Fibroblast of lung (primary cell): ENCODE measurements around the gene PARP9.

Experiments
- EZH2 ChIP-seq: IDR thresholded peaks from 2 replicates; pipeline ENCODE4 v1.5.1; 2012; ENCODE audit warnings: low read length, control low read depth, mild to moderate bottlenecking; ENCODE audit errors: missing control alignments
- TF ChIP-seq, protein P1 (sequence below), 2 donors: IDR thresholded peaks in 1 of 2; conservative IDR thresholded peaks in 1 of 2; 1 replicate in 1 of 2; 2 replicates in 1 of 2; pipeline ENCODE4 v1.5.1; 2011 to 2012; ENCODE audit warnings: low read length in 2 of 2, control low read depth in 1 of 2, inconsistent platforms in 1 of 2, low read depth in 1 of 2, mild to moderate bottlenecking in 1 of 2

DNA sequence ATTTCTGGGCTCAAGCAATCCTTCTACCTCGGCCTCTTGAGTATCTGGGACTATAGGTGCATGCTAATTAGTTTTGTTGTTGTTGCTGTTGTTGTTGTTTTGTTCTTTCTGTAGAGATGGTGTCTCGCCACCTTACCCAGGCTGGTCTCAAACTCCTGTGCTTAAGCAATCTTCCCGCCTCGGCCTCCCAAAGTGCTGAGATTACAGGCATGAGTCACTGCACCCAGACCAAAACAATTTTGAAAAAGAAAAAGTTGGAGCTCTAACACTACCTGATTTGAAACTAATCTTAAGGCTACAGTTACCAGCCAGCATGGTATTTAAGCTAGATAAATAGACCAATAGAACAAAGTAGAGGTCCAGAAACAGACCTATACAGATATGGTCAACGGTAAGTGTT is 79.1 kb downstream of the PARP9 start:
- TF ChIP-seq, protein P1, sequence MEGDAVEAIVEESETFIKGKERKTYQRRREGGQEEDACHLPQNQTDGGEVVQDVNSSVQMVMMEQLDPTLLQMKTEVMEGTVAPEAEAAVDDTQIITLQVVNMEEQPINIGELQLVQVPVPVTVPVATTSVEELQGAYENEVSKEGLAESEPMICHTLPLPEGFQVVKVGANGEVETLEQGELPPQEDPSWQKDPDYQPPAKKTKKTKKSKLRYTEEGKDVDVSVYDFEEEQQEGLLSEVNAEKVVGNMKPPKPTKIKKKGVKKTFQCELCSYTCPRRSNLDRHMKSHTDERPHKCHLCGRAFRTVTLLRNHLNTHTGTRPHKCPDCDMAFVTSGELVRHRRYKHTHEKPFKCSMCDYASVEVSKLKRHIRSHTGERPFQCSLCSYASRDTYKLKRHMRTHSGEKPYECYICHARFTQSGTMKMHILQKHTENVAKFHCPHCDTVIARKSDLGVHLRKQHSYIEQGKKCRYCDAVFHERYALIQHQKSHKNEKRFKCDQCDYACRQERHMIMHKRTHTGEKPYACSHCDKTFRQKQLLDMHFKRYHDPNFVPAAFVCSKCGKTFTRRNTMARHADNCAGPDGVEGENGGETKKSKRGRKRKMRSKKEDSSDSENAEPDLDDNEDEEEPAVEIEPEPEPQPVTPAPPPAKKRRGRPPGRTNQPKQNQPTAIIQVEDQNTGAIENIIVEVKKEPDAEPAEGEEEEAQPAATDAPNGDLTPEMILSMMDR (conservative IDR thresholded peaks at IDR 0.05 in 1 of 2, IDR thresholded peaks at IDR 0.05 in 1 of 2; ENCODE audit: low read depth in 1 of 2, low read length in 2 of 2): no peak
- TF ChIP-seq EZH2: no peak
